HepG2 (cell line): ENCODE data around the gene NMNAT1.

Source experiments
- AGO1 ChIP-seq: fragments of 200-400 bp; formaldehyde crosslinking; IDR thresholded peaks from 2 replicates; pipeline ENCODE4 v1.6.1; 2017; ENCODE audit warnings: mild to moderate bottlenecking, low read depth, low read length, moderate library complexity; ENCODE audit not compliant: poor library complexity, severe bottlenecking
- BRCA1 ChIP-seq: sonication (generic); formaldehyde crosslinking; IDR thresholded peaks from 2 replicates; pipeline ENCODE4 v1.4.0; 2020; ENCODE audit warnings: missing genetic modification reagents
- CEBPB ChIP-seq: IDR thresholded peaks from 2 replicates; pipeline ENCODE4 v1.6.1; 2011; ENCODE audit warnings: low read depth, low read length, improper control_type of control experiment, borderline replicate concordance
- HOXA3 ChIP-seq: sonication (generic); formaldehyde crosslinking; IDR thresholded peaks from 2 replicates; pipeline ENCODE4 v1.5.0; 2020; ENCODE audit warnings: missing genetic modification reagents
- MED13 ChIP-seq: sonication (generic); formaldehyde crosslinking; IDR thresholded peaks from 2 replicates; pipeline ENCODE4 v1.5.0; 2020; ENCODE audit warnings: missing genetic modification reagents
- POLR2A ChIP-seq, 2 experiments: IDR thresholded peaks; 2 replicates each; pipeline ENCODE4 v1.6.1; 2011; ENCODE audit warnings: low read depth in 2 of 2, low read length in 2 of 2, mild to moderate bottlenecking in 1 of 2, moderate library complexity in 1 of 2; ENCODE audit not compliant: insufficient read depth in 1 of 2
- SMC3 ChIP-seq: IDR thresholded peaks from 2 replicates; pipeline ENCODE4 v1.6.1; 2011; ENCODE audit warnings: low read length, improper control_type of control experiment
- TGIF2 ChIP-seq: IDR thresholded peaks from 2 replicates; pipeline ENCODE4 v1.6.1; 2016; ENCODE audit warnings: control low read depth, missing compliant biosample characterization
- ZSCAN29 ChIP-seq: sonication (generic); formaldehyde crosslinking; conservative IDR thresholded peaks from 2 replicates; pipeline ENCODE4 v1.4.0; 2020; ENCODE audit warnings: mild to moderate bottlenecking, missing genetic modification reagents
- TF ChIP-seq, protein P1 (sequence below): sonication (generic); formaldehyde crosslinking; IDR thresholded peaks from 2 replicates; pipeline ENCODE4 v1.8.1; 2023; ENCODE audit warnings: missing genetic modification reagents, inconsistent platforms, borderline replicate concordance
- TF ChIP-seq, protein P2 (sequence below): sonication (generic); formaldehyde crosslinking; IDR thresholded peaks from 2 replicates; pipeline ENCODE4 v1.5.0; 2020; ENCODE audit warnings: mild to moderate bottlenecking, missing genetic modification reagents, moderate library complexity
- TF ChIP-seq, protein P3 (sequence below): sonication (generic); formaldehyde crosslinking; IDR thresholded peaks from 2 replicates; pipeline ENCODE4 v1.5.0; 2020; ENCODE audit warnings: missing genetic modification reagents

DNA sequence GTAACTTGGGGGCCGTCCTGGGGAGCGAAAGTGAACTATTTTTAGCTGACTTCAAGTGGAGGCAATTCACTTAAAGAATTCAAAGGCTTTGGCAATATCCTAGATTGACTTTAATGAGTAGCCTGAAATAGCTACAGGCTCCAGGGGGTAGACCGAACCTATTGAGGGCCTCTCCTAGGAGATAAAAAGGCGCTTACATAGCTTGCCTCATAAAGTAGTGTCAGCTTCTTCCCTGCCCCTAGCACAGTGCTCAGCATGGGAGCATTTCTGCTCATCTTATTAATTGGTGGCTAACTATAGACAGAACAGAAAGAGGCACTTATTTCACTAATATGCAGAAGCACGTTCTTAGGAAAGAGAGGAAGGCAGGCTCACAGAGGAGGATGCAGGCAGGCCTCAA lies 20.9 kb upstream of the NMNAT1 start:
- no peak for TF ChIP-seq SMC3
- TF ChIP-seq TGIF2 (CRISPR knock-in tag), result no peak
- TF ChIP-seq, protein P1, sequence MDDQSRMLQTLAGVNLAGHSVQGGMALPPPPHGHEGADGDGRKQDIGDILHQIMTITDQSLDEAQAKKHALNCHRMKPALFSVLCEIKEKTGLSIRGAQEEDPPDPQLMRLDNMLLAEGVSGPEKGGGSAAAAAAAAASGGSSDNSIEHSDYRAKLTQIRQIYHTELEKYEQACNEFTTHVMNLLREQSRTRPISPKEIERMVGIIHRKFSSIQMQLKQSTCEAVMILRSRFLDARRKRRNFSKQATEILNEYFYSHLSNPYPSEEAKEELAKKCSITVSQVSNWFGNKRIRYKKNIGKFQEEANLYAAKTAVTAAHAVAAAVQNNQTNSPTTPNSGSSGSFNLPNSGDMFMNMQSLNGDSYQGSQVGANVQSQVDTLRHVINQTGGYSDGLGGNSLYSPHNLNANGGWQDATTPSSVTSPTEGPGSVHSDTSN (CRISPR knock-in tag), result no peak
- no peak for TF ChIP-seq BRCA1 (CRISPR knock-in tag)
- TF ChIP-seq, protein P2, sequence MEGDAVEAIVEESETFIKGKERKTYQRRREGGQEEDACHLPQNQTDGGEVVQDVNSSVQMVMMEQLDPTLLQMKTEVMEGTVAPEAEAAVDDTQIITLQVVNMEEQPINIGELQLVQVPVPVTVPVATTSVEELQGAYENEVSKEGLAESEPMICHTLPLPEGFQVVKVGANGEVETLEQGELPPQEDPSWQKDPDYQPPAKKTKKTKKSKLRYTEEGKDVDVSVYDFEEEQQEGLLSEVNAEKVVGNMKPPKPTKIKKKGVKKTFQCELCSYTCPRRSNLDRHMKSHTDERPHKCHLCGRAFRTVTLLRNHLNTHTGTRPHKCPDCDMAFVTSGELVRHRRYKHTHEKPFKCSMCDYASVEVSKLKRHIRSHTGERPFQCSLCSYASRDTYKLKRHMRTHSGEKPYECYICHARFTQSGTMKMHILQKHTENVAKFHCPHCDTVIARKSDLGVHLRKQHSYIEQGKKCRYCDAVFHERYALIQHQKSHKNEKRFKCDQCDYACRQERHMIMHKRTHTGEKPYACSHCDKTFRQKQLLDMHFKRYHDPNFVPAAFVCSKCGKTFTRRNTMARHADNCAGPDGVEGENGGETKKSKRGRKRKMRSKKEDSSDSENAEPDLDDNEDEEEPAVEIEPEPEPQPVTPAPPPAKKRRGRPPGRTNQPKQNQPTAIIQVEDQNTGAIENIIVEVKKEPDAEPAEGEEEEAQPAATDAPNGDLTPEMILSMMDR (CRISPR knock-in tag), result no peak
- TF ChIP-seq CEBPB, result no peak
- no peak for TF ChIP-seq HOXA3 (CRISPR knock-in tag)
- no peak for TF ChIP-seq ZSCAN29 (CRISPR knock-in tag)
- TF ChIP-seq, protein P3, sequence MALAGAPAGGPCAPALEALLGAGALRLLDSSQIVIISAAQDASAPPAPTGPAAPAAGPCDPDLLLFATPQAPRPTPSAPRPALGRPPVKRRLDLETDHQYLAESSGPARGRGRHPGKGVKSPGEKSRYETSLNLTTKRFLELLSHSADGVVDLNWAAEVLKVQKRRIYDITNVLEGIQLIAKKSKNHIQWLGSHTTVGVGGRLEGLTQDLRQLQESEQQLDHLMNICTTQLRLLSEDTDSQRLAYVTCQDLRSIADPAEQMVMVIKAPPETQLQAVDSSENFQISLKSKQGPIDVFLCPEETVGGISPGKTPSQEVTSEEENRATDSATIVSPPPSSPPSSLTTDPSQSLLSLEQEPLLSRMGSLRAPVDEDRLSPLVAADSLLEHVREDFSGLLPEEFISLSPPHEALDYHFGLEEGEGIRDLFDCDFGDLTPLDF (CRISPR knock-in tag), result no peak
- TF ChIP-seq MED13 (CRISPR knock-in tag), result no peak
- no peak for TF ChIP-seq AGO1
- TF ChIP-seq POLR2A (IDR thresholded peaks at IDR 0.05; ENCODE audit: insufficient read depth in 1 of 2, low read depth in 2 of 2, low read length in 2 of 2), result no peak
